ENCODE data around the gene CERS3.

GRCh38 chr15:100373942-100374341 lies 154.8 kb downstream of the CERS3 start:
- TF ChIP-seq POLR2A (IDR thresholded peaks at IDR 0.05) (no peak), CTCF (IDR thresholded peaks at IDR 0.05) (no peak)

Data from vagina (tissue), 2 donors.